C4-2B (cell line): ENCODE data around the gene CDC42BPA.

Source experiments
- H3K27ac ChIP-seq: fragments of 450-650 bp; 2 replicates; pipeline ENCODE4 v1.5.1; 2017
- CTCF ChIP-seq: fragments of 450-650 bp; conservative IDR thresholded peaks from 2 replicates; pipeline ENCODE4 v1.5.1; 2017; ENCODE audit warnings: mild to moderate bottlenecking
- ZFX ChIP-seq: fragments of 450-650 bp; IDR thresholded peaks from 2 replicates; pipeline ENCODE4 v1.6.1; 2017

CDC42BPA gene

GRCh38 chr1:227318016-227318852 is at the start of gene CDC42BPA:
CDC42BPA (minus strand) TSS chr1:227318492; CDS start chr1:227317182, 1,310 bp downstream.
- H3K27ac ChIP-seq, result peak within 1 kb of the TSS; percentile 94
- TF ChIP-seq CTCF (no peak), ZFX (peak; percentile 63)

GRCh38 chr1:227368009-227368408 is 49.7 kb upstream of the CDC42BPA start:
- TF ChIP-seq CTCF (no peak), ZFX (no peak)
- H3K27ac ChIP-seq, result no peak overlapping the region

DNA sequence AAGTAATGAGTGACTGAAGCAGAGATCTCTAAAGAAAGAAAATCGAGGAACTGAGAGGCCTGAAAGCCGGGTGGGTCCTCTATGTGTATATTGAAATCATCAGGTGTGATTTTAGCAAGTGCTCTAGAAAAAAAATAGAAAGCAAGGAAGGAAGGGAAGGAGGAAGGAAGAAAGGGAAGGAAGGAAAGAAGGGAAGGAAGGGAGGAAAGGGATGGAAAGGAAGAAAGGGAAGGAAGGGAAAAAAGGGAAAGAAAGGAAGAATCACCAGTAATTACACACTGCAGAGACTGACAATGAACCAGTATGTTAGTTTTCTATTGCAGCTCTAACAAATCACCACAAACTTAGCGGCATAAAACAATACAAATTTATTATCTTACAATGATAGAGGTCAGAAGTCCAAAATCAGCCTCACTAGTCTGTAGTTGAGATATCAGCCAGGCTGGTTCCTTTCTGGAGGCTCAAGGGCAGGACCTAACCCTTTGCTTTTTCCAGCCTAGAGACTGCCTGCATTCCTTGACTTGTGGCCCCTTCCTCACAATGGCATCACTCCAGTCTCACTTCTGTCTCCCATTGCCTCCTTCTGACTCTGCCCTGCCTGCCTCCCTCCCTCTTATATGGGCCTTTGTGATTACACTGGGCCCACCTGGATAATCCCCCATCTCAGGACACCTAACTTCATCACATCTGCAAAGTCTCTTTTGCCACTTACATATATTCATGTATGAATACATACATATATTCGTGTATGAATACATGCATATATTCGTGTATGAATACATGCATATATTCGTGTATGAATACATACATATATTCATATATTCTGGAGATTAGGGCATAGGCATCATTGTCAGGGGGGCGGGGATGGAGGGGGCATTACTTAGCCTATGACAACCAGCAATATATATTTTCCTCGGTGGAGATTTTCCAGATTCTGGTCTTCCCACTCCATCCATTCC is 47.5 kb upstream of the CDC42BPA start:
- no peak for TF ChIP-seq CTCF
- no peak for TF ChIP-seq ZFX
- H3K27ac ChIP-seq, result no peak overlapping the region

DNA sequence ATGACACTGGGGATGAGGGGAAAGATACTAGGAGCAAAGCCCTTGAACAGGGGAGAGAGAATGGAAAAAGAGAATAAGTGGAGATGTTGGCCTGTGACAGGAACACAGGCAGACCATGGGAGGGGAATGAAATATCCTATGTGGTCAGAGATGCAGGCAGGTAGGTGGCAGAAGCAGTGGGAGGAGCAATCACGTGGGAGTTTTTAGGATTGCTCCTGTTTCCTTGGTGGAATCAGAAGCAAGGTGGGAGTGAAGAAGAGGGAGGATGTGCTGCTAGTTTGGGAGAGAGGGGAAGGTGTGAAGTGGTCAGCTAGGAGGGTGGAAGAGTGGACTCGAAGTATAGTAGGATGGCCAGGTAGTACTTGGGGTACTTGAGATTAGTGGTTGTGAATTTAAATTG is 46.4 kb upstream of the CDC42BPA start:
- H3K27ac ChIP-seq, result no peak overlapping the region

DNA sequence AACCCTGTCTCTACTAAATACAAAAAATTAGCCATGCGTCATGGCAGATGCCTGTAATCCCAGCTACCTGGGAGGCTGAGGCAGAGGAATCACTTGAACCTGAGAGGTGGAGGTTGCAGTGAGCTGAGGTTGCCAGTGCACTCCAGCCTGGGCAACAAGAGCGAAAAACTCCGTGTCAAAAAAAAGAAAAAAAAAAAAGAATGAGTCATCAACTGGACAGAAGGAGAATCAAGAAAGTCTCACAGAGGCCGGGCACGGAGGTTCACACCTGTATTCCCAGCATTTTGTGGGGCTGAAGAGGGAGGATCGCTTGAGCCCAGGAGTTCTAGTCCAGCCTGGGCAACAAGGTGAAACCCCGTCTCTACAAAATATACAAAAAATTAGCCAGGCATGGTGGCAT is 45.5 kb upstream of the CDC42BPA start:
- no peak for TF ChIP-seq ZFX
- TF ChIP-seq CTCF, result no peak
- H3K27ac ChIP-seq, result no peak overlapping the region

More for the DNA sequence above, 46.4 kb upstream of the CDC42BPA start:
- TF ChIP-seq ZFX (no peak), CTCF (no peak)

DNA sequence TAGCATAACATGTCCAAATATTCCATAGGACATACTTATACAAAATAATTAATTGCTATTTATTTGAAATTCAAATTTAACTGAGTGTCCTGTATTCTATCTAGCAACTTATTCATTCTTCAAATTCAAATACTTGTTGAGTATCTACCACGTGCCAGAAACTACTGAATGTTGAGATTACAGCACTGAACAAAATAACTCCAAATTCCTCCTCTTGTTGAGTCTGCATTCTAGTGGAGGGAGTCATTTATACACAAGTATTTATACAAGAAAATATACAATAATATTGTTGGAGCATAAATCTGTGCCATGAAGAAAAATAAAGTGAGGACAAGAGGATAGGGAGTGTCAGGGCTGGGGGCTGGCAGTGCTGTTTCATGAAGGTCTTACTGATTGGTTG is 43.7 kb upstream of the CDC42BPA start:
- no peak overlapping the region for H3K27ac ChIP-seq
- TF ChIP-seq CTCF, result no peak

DNA sequence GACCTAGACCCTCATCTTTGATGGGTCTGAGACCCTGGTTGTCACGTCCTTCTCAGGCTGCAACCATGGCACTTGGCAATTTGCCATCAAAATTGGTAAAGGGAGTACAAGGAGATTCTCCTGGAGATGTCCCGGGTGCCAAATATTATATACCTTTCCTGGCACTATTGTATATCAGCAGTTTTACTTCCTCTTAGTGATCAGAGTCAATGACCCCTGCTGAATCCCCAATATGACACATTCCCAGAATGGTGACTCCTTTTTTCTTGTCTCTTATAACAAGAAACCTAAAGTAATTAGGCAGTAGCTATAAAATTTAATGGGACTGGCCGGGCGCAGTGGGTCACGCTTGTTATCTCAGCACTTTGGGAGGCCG is 39.6 kb upstream of the CDC42BPA start:
- TF ChIP-seq CTCF, result no peak
- no peak for TF ChIP-seq ZFX
- peak overlapping the region; percentile 67 for H3K27ac ChIP-seq
